Heart left ventricle (tissue), 16 donors: Measurements from ENCODE around the gene AUH. TPM values are rescaled to one million over a fixed set of nuclear protein-coding genes. Genes with fewer than 3 reads are reported as not detected.

Source experiments
- ATAC-seq, 4 donors: fragments of 200-7000 bp; cut with Tn5 transposase; one replicate each; pipeline ENCODE4 v1.9.1; 2020 to 2022; ENCODE audit warnings: moderate library complexity in 4 of 4, mild to moderate bottlenecking in 3 of 4, moderate number of reproducible peaks in 1 of 4
- DNase-seq, 5 donors: peaks; one replicate each; pipeline ENCODE4 v3.0.0-alpha.2; 2020
- H3K27ac ChIP-seq, 12 donors: fragments of 200-600 bp; sonication (generic) in 4 of 12; one replicate each; pipeline versions ENCODE4 v1.5.0 to v1.8.0; 2016 to 2022; ENCODE audit warnings: mild to moderate bottlenecking in 2 of 12
- H3K27me3 ChIP-seq, 9 donors: fragments of 200-600 bp; sonication (generic) in 2 of 9; one replicate each; pipeline versions ENCODE4 v1.5.1 to v1.8.0; 2016 to 2022; ENCODE audit warnings: mild to moderate bottlenecking in 3 of 9
- H3K36me3 ChIP-seq, 9 donors: fragments of 200-600 bp; sonication (generic) in 2 of 9; one replicate each; pipeline versions ENCODE4 v1.5.0 to v1.8.0; 2018 to 2022; ENCODE audit warnings: mild to moderate bottlenecking in 2 of 9
- H3K4me1 ChIP-seq, 12 donors: fragments of 200-600 bp; sonication (generic) in 4 of 12; one replicate each; pipeline versions ENCODE4 v1.5.0 to v1.8.0; 2016 to 2022; ENCODE audit warnings: mild to moderate bottlenecking in 3 of 12
- H3K4me3 ChIP-seq, 12 donors: fragments of 200-600 bp; sonication (generic) in 4 of 12; one replicate each; pipeline versions ENCODE4 v1.5.0 to v1.8.0; 2017 to 2022; ENCODE audit warnings: mild to moderate bottlenecking in 9 of 12, moderate library complexity in 4 of 12
- H3K9me3 ChIP-seq, 12 donors: fragments of 200-600 bp; sonication (generic) in 4 of 12; one replicate each; pipeline versions ENCODE4 v1.5.0 to v1.8.0; 2016 to 2022; ENCODE audit warnings: mild to moderate bottlenecking in 1 of 12
- CTCF ChIP-seq, 12 donors: fragments of 200-600 bp; sonication (generic) in 4 of 12; IDR thresholded peaks; one replicate each; pipeline versions ENCODE4 v1.5.0 to v1.8.0; 2018 to 2022; ENCODE audit warnings: antibody characterized with exemption in 12 of 12, mild to moderate bottlenecking in 5 of 12
- POLR2A ChIP-seq, 2 donors: fragments of 450-650 bp; IDR thresholded peaks; one replicate each; pipeline ENCODE4 v1.6.1; 2017; ENCODE audit warnings: antibody characterized with exemption in 2 of 2, mild to moderate bottlenecking in 2 of 2, moderate library complexity in 2 of 2
- WGBS, 4 donors: extraction: QIAGEN DNeasy Blood & Tissue Kit in 2 of 4; methylation state at CpG; one replicate each; pipeline versions ENCODE4 v1.1.5 to v1.1.7; 2013 to 2018; 5-methylcytosine and 5-hydroxymethylcytosine counted together
- intact Hi-C, 10 donors: fragments of 100-400 bp; cut with DNase I; formaldehyde crosslinking; loops; one replicate each; pipeline versions ENCODE4 v1.11.1 to v1.14.2; 2022
- polyA plus RNA-seq, 2 donors: library from polyadenylated mRNA; stranded (reverse); fragments of 200-250 nt; gene quantifications; one replicate each; pipeline ENCODE4 v1.2.3, GENCODE V29; 2013
- total RNA-seq, 9 donors: library from RNA; depleted of rRNA in 2 of 9; stranded (reverse); fragments of >200 nt in 2 of 9; fragmentation: NEBNext Ultra II Directional in 3 of 9; extraction: Animal tissue kit (Norgen Biotek cat#: 25700) in 3 of 9; gene quantifications; one replicate each; pipeline versions ENCODE4 v1.1.0 to v1.2.4, GENCODE V29; 2016 to 2023
- donor health status: ischemic (EF 13 %, LVEDD 7.1; RV severe dilation, severe dysfunction).
- donor health status: healthy with polysubstance abuse.
- donor health status: DM: no; HTN: yes; CAD: no.
- donor health status: DM: no; HTN: no; CAD: no.
- donor health status: ischemic (EF 25% LVEDD 6.9; RV normal size, moderate dysfunction).
- donor health status: ischemic (EF 25% LVEDD 5.7; RV mildly dilated, moderate dysfunction).
- donor health status: healthy.
- donor health status: DM: yes; HTN: yes; CAD: no.
- donor health status: ischemic (EF 35%, LVEDD 5.7; RV mildly dilated, moderate dysfunction).
- donor health status: nonischemic (EF 11% LVEDD 7.7; RV severe dilation, severe dysfunction).
- donor health status: DM: yes; HTN: yes; CAD: no.
- donor health status: PGD.
- donor health status: ischemic (EF 29% LVEDD 5.4; RV normal size, mild dysfunction).
- donor health status: nonischemic (EF 23%, LVEDD 6.1; RV moderate dilation, normal function).

Gene AUH
- total and polyA plus RNA-seq, 11 donors: 19.0 to 54.7 (median 39.7) TPM

GRCh38 chr9:91331849-91332248, 29.9 kb downstream of the AUH start:
- Histone ChIP-seq H3K4me1 (peaks cover 0 to 10% (median 7%) of the 10 kb centered on the region in 12 donors), H3K36me3 (peaks cover 0 to 11% (median 3%) of the 10 kb centered on the region in 9 donors), H3K4me3 (no peak overlapping the region), H3K27ac (no peak overlapping the region), H3K27me3 (no peaks in the 10 kb centered on the region), H3K9me3 (peaks cover 0 to 14% (median 0%) of the 10 kb centered on the region in 12 donors)
- DNase-seq (no peak), ATAC-seq (no peak)
- TF ChIP-seq CTCF (IDR thresholded peaks at IDR 0.05) (no peak), POLR2A (IDR thresholded peaks at IDR 0.05) (no peak)
- 86 to 94% (median 94%) methylated on average over 7 of the region's 7 CpGs for WGBS, 4 donors
- intact Hi-C loops: no loop called here

- no peaks in the 10 kb centered on the region for H3K27me3 ChIP-seq
- intact Hi-C loops: no loop called here
- 80 to 95% (median 90%) methylated on average over 6 of the region's 6 CpGs for whole genome bisulfite sequencing, 4 donors
- no peak overlapping the region for H3K27ac ChIP-seq
- peaks cover 0 to 14% (median 0%) of the 10 kb centered on the region in 12 donors for H3K9me3 ChIP-seq
- peaks cover 0 to 10% (median 7%) of the 10 kb centered on the region in 12 donors for H3K4me1 ChIP-seq
- no peak overlapping the region for H3K4me3 ChIP-seq
- ATAC-seq (no peak), DNase-seq (no peak)
- peaks cover 0 to 31% (median 11%) of the 10 kb centered on the region in 9 donors for H3K36me3 ChIP-seq
- TF ChIP-seq POLR2A (IDR thresholded peaks at IDR 0.05): no peak
- no peak for TF ChIP-seq CTCF (IDR thresholded peaks at IDR 0.05)
These were observed 33.5 kb downstream of the AUH start for GRCh38 chr9:91328186-91328585.

GRCh38 chr9:91321691-91322090, 40.0 kb downstream of the AUH start:
- Histone ChIP-seq H3K9me3 (no peaks in the 10 kb centered on the region), H3K36me3 (peaks cover 0 to 36% (median 0%) of the 10 kb centered on the region in 9 donors), H3K4me1 (no peaks in the 10 kb centered on the region), H3K4me3 (no peak overlapping the region), H3K27ac (no peak overlapping the region), H3K27me3 (no peaks in the 10 kb centered on the region)
- intact Hi-C loops: no loop called here
- no peak for TF ChIP-seq POLR2A (IDR thresholded peaks at IDR 0.05)
- no peak for TF ChIP-seq CTCF (IDR thresholded peaks at IDR 0.05)
- ATAC-seq (no peak), DNase-seq (no peak)

- intact Hi-C loops: no loop called here
- Histone ChIP-seq H3K9me3 (no peaks in the 10 kb centered on the region), H3K4me1 (peaks cover 0 to 2% (median 0%) of the 10 kb centered on the region in 12 donors), H3K4me3 (no peak overlapping the region), H3K27me3 (no peaks in the 10 kb centered on the region), H3K27ac (no peak overlapping the region), H3K36me3 (peaks cover 0 to 28% (median 0%) of the 10 kb centered on the region in 9 donors)
- ATAC-seq (no peak), DNase-seq (no peak)
- 86 to 95% (median 90%) methylated on average over 4 of the region's 4 CpGs for WGBS, 4 donors
- TF ChIP-seq POLR2A (IDR thresholded peaks at IDR 0.05): no peak
- no peak for TF ChIP-seq CTCF (IDR thresholded peaks at IDR 0.05)
These were observed 41.4 kb downstream of the AUH start for GRCh38 chr9:91320299-91320698.
